HG03039 (cell line): Measurements from ENCODE around the gene MCC.

ENCODE experiments used
- ATAC-seq: cut with Tn5 transposase; IDR thresholded peaks from one replicate; pipeline ENCODE4 v1.9.1; 2021; ENCODE audit warnings: mild to moderate bottlenecking, moderate library complexity; ENCODE audit not compliant: unreplicated experiment

The MCC gene

DNA sequence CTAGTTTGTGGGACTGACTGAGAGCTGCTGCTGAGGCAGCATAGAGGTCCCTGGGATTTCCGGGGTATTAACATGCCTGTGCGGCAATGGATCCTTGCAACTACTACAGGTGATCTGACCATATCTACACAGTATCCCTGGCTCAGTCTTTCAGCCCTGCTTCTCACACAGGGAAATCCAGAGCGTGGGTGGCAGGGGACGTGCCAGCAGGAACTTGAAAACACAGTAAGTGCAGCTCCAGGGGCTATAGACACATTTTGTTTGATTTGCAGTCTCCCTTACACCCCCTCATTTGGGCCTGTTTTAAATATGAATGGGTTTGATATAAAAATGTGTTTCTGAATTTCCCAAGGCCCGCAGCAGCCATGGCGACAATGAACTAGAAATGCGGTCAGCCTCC lies 302.2 kb downstream of the MCC start:
- ATAC-seq: no peak

- ATAC-seq: no peak
Measured at GRCh38 chr5:113183694-113184093, 304.6 kb downstream of the MCC start.

GRCh38 chr5:113182658-113183344 lies 305.5 kb downstream of the MCC start:
- ATAC-seq: no peak

DNA sequence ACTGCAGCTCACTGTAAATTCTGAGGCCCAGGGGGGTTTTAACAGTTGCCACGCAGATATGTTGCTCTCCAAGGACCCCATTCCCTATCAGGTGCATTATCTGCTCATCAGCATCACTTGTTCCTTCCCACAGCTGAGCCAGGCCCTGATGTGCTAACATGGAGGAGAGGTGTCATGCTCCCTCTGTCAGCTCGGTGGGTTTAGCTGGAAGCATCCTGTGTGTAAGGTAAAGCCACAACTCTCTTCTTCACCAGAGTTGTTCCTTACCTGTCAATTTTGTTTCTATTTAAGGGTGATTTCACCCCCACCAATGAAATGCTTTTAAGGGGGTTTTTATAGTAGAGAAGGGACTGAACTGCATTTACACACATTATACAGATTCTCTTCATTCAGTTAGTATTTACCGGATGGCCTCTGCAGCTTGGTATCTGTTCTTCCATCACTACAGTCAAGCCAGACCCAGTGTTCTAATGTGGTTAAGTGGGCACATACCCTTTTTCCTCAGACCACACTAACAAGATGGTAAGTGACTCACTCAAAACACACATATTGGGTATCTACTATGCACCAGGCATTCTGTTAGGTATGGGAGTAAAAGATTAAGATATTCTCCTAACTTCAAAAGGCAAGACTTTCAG lies 306.3 kb downstream of the MCC start:
- no peak for ATAC-seq

GRCh38 chr5:113181409-113181808 lies 306.8 kb downstream of the MCC start:
- ATAC-seq: no peak

GRCh38 chr5:113179156-113179555 lies 309.1 kb downstream of the MCC start:
- ATAC-seq: no peak

DNA sequence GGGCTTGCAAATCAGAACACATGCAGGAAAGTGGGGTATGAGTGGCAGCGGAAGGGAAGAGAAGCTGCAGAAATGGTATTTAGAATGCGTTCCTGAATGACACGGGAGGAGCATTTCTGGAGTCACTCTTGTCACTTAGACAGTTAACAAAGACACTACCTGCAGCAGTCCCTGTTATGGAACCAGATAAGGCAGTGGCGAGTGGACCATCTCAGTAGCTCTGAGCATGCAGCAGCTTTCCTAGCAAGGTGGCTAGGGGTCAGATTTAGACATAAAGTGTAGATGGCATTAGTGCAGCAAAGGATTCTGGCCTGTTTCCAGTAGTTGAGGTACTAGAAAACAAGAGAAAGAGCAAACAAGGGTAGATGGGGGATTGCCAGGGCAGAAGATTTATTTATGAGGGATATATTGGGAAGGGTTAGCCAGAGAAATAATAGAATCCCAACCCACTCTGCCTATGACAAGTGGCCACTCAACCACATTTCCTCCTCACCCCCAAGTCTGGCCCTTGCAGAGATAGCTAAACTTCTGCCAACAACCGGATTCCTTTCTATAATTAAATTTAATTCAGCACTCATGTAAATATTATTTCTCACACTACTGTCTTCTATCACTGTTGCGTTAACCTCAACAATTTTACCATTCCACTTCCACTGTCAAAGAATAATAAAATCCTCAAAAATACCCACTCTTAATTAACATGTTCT lies 310.0 kb downstream of the MCC start:
- ATAC-seq: no peak

GRCh38 chr5:113177225-113177624 lies 311.0 kb downstream of the MCC start:
- no peak for ATAC-seq

DNA sequence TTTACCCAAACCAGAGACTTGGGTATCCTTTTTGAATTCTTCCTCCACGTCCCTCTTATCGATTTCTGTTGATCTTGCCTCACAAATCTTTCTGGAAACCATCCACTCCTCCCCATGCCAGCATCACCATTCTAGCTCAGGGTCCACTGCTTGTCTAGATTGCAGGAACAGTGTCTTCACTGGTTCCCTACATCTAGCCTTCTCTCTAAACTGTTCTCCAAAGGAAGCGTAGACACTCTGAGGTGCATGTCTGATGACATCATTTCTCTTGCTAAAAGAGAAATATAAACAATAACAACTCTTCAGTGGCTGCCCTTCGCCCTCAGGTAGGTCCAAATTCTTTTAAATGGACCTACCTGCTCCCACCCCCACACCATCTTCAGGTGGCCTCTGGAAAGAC lies 311.5 kb downstream of the MCC start:
- ATAC-seq: no peak

GRCh38 chr5:113176196-113176595 lies 312.1 kb downstream of the MCC start:
- no peak for ATAC-seq

DNA sequence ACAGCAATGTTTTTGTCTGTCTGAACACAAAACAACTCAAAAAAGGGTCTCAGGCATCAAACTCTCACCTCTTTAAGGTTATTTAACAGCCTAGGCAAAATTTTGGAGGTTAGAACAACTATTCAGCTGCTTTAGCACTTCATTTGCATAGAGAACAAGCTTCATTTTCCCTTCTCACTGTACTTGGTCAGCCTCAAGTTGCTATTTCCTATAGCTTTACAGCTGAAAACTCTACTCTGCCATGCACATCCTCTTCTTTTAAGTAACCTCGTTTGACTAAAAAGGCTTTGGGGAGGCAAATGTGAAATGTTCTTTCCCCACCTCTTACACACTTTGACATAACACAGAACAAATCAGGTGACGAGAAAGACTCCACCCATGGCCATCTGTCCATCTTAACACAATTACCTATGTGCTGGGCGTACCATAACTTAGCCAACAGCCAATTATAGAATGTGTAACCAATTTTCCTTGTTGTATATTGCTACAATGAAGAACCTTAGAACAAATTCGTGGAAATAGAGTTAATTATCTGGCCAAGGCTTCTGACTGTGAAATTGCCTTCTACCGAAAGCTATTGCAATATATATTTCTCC lies 315.9 kb downstream of the MCC start:
- no peak for ATAC-seq

GRCh38 chr5:113171520-113171919 lies 316.7 kb downstream of the MCC start:
- ATAC-seq: no peak

- no peak for ATAC-seq
Measured at GRCh38 chr5:113170707-113171106, 317.5 kb downstream of the MCC start.

- ATAC-seq: no peak
Measured at GRCh38 chr5:113169720-113170119, 318.5 kb downstream of the MCC start.

DNA sequence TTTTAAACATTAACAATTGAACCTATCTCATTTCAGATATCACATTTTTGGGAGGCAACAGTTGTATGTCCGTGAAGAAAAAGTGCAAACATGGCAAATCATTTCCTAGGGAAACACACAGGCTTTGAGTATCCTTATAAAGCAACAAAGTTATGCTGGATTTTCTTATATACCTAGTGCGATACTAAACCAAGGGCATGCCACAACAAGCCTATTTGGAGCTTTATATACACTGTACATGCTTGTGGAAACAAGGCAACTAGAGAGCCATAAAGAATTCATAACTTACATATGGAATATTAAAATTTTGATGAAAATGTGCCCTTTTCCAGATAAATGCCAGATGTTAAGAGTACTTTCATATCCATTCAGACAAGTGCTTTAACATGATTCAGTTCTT lies 320.3 kb downstream of the MCC start:
- no peak for ATAC-seq

GRCh38 chr5:113166852-113167366 lies 321.3 kb downstream of the MCC start:
- no peak for ATAC-seq

DNA sequence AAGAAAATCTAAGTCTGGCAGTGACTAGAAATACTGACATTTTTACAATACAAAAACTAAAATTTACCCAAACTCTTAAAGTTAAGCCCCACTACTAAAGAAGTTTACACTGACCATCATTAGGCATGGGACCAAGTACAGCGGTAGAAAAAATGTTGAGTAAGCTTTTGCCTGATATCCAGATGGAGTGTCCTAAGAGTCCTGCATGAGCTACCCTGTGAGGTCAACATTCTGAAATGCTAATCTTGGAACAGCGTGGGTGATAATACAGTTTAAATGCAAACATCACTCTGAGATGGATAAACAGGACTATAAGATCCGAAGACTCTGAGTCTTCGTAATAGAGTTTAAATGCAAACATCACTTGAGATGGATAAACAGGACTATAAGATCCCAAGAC lies 322.0 kb downstream of the MCC start:
- no peak for ATAC-seq

- ATAC-seq: no peak
Measured at GRCh38 chr5:113164021-113164420, 324.2 kb downstream of the MCC start.

GRCh38 chr5:113163328-113163727 lies 324.9 kb downstream of the MCC start:
- ATAC-seq: no peak

DNA sequence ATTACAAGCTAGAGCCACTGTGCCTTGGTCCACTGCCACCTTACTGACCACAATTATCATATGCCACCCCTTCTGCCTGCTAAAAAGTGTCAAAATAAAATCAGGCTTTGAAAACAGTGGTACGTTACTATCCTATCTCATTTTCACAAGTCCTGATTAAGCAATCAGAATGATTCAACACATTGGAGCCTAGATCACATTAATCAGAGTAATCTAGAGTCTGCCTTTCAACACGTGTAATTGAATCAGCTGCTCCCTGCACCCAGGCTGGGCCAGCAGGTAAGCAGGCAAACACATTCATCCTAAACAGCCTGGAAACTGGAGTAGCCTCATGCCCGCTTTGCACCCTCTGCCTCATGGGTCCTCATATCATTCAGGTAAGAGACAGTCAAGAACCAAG lies 325.5 kb downstream of the MCC start:
- no peak for ATAC-seq

DNA sequence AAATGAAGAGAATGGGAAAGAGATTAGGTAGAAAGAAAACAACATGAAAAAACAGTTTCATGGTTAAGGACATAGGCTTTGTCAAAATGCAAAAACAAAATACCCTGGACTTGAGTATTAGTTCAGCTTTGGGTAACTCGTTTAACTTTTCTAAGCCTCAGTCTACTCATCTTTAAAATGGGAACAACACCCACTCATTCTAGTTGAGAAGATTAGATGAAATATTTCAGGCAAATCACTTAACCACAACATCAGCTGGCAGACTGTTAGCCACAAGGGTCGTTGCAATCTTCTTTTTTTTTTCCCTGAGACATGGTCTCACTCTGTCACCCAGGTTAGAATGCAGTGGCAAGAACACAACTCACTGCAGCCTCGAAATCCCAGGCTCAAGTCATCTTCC lies 326.0 kb downstream of the MCC start:
- ATAC-seq: no peak

DNA sequence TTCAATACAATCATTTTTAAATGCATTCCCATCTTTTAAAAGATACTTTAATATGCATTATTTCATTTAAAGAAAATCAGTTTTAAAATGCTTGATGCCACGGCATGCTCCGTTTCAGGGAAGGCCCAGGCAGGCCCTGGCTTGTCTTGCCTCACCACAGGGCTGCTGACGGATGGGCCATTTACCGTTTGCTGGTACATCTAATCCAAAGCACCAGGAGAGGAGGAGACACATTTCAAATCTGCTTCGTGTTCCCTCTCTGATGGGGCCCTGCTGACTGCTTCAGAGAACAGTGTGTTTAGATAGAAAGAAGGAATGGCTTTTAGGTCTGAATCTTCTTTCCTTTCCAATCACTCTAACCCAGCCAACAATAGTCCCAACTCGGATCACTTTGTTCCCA lies 326.4 kb downstream of the MCC start:
- no peak for ATAC-seq
